Measurements from ENCODE around the gene IRF2BPL. TPM values are rescaled to one million over a fixed set of nuclear protein-coding genes. Genes with fewer than 3 reads are reported as not detected.

Gene IRF2BPL
- total RNA-seq, 1 experiment from 2014 or later, result 56.7 TPM

DNA sequence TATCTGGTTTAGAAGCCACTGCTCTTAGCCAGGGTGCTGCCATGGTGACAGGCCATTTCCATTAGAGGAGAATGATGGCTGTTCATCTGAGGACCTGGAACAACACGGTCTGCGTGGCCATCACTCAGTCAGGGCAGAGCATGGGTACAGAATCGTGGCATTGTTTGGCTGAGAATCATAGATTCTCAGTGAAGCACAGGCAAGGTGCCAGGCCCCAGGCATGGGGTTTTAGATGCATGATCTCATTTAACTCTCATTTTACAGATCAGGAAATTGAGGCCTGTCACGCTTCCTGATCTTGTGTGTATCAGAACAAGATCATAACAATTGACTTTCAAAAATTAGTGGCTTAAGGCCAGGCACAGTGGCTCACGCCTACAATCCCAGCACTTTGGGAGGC lies 26.8 kb upstream of the IRF2BPL start:
- no peak for DNase-seq (ENCODE audit: low read depth)

DNA sequence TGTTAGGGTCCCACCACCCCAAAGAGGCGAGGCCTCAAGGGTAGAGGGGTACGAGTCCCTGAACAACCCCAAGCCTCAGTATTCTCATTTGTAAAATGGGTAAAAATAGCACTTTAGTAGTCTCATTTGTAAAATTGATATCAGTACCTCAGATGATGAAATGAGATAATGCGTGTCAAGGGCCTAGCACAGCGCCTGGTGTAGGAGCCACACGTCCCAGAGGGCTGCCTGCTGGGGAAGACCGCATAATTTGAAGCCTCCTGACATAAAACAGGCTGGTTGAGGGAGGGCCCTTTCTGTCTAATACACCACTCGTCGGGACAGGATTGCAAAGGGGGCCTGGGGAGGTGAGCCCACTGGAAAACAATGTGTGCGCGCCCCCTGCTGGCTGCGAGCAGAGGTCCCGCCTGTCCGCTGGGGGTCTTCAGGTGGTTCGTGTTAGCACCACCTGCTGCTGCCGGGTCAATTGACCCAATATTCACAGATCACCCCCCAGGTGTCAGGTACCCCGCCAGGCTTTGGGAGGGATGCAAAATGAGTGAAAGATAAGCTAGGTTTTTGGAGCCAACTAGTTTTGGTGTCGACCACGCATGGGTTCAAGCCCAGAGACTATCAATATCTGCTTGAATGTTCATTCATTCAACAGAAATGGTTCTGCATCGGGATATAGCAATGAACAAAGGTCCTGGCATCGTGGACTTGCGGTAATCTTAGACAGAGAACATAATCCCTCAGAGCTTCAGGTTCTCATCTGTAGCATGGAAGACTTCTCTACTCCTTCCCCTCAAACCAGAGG lies 24.7 kb upstream of the IRF2BPL start:
- DNase-seq (ENCODE audit: low read depth), result no peak

DNA sequence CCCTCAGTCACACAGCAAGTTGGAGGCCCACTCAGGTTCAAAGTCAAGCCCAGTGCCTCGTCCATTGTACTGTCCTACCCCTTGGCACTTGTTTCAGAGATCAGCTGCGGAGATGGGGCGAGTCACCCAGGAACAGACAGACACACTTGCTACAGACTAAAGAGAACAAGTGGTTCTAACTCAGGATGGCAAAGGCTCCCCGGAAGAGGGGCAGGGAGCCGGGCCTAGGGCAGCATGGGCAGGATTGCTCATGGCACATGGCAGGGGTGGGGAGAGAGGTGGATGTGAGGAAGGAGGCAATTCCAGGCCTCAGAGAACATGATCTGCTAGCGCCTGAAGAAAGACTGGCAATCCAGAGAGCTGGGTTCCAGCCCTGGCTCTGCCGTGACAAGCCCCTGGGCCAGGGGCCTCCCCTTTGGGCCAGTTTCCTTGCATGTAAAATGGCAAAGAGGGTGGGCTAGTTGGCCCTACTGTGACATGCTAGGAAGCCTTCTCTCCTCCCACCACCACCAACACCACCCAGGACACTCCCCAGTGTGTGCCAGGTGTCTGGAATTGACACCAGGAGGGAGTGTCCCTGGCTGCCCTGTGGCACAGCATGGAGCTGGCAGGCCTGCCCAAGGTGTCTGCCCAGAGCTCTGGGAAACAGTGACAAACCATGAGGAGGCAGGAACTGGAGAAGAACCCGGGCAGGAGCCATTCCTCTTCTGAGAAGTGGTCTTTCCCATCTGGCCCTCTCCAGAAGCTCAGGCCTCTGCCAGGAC lies 24.0 kb upstream of the IRF2BPL start:
- DNase-seq (ENCODE audit: low read depth), result peak; percentile 66

DNA sequence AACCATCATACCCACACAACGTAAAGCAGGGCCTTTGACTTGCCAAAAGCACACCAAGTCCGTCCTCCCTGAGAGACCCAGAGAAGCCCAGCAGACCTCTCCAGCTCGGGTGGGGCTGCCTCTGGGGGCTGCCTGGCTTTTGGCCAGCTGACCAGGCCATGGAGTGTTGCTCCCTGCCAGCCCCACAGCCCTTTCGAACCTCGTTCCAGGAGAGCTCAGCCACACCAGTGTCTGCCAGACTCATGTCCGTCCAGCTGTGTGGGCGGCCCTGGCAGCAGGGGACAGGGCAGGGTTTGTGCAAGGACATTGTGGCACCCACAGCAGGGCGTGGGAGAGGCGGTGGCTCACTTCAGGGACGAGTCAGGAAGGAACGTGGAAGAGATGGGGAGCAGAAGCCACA lies 22.6 kb upstream of the IRF2BPL start:
- no peak for DNase-seq (ENCODE audit: low read depth)

DNA sequence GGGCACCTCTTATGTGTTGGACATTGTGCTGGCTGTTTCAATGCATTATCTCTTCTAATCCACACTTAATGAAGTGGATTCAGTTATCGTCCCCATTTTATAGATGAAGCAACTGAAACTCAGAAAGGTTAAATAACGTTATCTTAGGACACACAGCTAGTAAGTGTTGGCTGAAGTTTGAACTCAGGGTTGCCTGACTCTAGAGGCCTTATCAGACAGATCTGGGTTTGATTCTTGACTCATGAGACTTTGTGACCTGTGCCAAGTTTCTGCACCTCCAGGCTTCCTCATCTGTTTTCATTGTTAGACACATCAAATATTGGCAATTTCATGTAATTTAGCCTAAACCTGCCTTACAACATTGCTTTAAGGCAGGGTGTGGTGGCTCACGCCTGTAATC lies 18.2 kb upstream of the IRF2BPL start:
- no peak for DNase-seq (ENCODE audit: low read depth)

DNA sequence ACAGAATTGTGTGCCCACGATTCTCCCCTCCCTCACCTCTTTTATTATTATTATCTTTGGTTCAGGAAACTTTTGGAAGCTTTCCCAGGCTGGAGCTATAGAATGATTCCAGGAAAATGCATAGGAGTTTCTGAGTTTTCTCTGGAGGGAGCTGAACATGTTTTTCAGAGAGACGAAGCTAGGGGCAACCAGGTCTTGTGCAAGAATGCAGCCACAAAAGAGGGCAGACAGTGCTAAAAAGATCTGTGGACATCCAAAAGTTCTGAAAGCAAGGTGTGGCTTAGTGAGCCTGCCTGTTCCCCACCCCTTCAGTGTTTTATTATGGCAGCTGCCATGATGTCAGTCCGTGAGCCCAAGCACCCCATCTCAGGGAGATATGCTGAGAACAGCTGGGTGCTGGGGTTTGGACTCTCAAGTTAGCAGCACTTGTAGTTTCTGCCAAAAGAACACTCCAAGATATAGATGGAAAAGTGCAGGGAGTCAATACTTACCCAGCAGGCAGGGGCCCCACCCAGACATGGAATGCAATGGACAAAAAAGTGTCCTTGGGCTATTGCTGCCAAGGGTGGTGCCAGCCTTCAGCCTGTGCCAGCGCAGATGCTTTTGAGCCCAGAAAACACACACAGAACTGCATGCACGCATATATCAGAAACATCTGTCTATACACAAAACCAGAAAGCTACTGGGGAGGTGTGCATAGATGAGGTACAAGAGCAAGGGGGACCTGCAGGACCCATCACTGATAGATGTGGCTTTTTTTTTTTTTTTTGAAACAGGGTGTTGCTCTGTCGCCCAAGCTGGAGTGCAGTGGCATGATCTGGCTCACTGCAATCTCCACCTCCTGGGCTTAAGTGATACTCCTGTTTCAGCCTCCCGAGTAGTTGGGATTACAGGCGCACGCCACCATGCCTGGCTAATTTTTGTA lies 17.0 kb upstream of the IRF2BPL start:
- DNase-seq (ENCODE audit: low read depth), result peak; percentile 90

DNA sequence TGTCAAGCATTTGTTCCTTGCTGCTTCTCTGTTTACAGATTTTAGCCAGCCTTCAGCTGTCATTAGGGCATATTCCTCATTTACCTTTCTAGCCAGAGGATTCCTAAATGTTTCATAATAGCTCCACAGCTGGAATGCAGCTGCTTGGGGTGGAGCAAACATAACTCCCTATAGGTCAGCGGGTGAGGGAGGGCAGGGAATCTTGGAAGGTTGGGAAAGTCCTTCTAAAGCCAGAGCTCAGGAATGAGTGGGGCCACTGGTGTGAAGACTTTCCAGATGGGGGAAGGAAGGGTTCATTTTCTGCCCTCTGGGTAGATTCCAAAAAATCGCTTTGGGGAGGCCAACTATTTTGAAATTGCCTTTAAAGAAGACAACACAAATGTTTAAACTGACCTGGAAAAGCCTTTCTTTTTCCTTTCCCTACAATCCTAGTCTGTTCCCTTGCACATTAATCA lies 16.3 kb upstream of the IRF2BPL start:
- peak; percentile 80 for DNase-seq (ENCODE audit: low read depth)

DNA sequence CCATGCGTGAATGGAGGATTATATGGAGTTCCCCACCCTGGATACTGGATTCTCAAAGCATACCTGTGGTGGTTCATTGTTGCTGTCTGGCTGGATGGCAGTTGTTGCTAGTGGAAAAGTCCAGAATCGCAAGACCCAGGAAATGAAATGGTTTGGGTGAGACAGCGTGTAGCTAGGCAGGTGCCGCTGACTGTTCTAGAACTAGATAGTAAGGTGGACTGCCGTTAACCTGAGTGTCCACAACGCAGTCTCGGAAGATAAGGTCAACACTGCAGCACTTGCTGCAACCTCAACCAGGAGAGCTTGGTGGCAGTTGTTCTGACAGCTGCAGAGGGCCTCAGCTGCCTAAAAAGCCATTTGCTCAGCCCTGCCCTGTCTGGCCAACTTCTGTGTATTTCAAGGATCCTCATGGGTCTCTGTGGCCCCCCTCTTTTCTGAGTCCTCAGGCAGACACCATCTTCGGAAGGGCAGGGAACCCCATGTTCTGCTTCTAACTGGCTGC lies 15.5 kb upstream of the IRF2BPL start:
- peak; percentile 77 for DNase-seq (ENCODE audit: low read depth)

DNA sequence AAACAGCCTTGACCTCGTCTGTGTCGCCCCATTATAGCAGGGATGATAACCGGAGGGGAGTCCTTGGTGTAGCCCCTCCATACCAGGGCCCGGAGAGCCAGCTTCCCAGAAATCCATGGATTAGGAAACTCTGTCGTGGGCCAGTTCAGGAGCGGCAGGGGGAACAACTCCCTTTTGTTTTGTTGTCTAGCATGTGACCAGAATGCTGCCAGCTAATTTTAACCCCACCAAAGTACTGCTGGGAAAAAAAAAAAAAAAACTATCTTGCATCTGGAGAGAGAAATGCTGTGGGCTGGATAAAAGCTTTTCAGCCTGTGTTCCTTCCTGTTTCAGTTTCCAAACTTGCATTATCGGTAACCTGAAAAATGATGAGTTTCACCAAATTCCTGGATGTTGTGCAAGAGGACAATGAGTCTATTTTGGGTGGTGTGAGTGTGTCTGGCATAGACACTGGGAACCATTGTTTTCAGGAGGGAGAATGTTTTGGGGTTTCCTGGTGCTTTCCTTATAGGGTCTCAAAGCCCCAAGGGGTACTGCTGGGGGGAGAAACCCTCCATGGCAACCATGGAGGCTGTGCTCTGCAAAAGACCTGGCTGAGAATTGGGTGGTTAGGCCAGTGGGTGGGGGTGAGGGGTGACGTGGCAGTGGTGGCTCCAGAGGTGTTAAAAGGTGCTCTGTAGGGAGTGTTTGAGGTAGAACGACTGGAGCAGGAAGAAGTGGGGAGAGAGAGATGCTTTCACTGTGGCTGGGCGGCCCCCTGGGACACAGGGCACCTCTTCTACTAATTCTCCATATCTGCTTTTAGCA lies 14.9 kb upstream of the IRF2BPL start:
- DNase-seq (ENCODE audit: low read depth), result peak; percentile 92

DNA sequence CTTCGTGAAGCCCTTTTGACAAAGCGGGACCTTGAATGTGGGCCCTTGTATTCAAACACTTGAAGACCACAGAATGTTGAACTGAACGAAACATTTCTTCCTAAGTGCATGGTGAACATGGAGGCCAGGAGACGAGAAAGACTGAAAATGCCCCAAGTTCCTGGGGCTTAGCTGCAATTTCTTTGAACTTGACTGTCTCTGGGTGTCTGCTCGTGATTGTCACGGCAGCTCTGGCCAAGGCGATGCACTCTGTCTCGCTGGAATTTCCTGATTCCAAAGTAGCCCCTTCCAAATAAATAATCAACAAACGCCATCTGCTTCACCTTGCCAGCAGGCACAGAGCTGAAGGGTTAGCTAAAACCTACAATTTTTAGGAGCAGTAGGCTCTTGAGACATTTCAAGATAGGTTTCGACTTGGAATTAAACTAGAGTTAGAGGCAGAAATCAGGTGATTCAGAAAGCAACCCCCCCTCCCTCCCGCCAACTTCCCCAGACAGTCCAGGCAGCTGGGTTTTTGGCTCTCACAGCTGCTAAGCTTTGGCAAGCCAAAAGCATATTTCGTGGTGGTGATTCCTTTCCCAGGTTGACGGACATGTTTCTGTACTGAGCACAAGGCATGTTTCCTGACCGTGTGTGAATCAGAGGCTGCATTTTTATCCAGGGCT lies 13.5 kb upstream of the IRF2BPL start:
- peak; percentile 96 for DNase-seq (ENCODE audit: low read depth)

DNA sequence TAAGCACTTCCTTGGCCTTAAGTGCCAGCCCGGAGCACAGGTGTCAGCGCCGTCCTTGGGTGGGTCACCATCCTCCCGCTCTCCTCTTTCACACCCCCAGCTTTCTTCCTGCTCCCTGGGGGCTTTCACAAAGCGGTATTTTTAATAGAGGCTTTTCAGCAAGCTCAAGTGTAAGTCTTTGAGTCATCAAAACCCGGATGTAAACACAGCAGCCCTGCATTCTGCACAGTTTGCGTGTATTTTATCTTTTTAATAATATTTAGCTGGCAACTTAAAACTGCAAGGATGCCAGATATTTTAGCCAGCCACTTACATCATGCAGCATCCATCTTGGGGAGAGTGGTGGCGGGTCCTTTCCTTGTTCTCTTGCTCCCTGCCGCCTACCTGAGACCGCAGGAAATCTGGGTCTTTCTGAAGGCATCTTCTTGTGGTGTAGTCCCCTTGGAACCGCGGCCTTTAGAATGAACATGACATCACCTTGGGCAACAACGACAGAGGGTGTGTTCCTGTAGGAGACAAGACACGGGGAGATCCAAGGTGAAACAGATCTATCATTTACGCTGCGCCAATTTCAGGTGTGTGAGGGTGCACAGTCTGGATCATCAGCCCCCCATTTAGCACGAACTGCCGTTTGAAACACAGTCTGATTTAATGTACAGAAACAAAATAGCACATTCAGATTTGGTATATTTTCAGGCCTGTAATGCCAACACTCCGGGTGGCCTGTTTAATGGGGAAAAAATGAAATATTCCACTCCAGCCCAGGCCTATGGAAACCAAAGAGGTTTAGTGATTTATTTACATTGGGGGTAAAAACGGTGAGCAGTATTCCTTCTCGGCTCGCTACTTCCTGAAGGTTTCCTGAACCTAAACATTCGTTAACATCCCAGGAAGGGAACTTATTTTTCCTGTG lies 12.5 kb upstream of the IRF2BPL start:
- DNase-seq (ENCODE audit: low read depth), result no peak

DNA sequence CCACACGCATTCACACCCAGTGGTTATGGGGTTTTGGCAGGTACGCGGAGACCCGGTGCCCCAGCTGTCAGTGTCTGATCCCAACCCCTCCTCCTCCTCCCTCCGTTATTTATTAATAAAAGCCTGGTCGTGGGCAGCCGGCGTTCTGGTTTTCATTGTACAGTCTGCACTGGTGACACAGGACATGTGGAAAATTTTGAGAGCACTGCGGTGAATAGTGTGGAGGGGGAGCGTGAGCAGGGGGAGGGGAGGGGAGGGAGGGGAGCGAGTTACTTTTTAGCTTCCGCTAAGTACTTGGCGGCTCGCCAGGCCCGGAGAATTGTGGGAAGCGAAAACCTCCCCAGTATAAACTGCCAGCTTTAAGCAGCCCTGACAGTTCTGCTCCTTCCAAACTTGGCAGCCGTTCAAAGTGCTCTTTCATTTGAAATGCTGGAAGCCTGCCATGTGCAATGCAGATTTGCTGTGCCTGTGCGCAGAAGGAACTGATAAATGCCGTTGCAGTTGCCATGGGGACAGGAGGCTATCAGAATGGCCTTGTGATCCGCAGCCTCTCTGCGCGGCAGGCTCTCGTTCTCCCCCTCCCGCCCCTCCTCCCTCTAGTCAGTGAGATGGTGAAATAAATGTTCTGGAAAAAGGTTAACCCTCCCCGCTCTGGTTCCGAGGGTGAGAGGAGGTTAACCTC lies 11.7 kb upstream of the IRF2BPL start:
- DNase-seq (ENCODE audit: low read depth), result peak; percentile 99

DNA sequence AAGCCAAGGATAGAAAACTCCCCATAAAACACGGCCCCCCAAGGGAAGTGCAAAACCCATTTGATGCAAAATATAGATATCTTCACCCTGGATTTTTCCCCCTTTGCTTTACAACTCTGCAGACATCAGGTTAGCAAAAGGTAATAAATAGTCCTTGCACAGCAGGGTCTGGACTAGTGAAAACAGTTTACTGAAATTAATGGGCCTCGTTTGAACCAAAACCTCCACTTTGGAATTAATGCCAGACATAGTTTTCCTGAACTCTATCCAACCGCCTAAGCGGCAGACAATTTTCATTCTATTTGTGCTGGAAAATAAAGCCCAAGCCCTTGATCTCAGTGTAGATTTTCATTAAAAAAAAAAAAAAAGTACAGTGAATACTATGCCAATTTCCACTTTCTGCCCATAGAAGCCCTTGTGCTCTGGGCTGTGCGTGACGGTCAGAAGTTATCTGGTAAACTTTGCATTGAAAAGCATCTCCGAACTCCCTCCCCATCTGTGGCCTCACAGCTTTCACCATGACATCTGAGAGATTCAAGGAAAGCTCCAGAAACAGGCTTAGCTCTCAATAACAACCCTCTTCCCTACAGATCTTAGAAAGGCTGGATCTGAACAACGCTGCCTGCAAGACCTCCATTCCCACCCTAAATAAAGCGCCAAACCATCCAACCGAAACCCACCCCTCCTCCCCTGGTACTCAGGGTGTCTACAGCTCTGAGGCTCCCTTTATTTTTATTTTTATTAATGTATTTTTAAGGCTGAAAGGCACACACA lies 11.0 kb upstream of the IRF2BPL start:
- no peak for DNase-seq (ENCODE audit: low read depth)

DNA sequence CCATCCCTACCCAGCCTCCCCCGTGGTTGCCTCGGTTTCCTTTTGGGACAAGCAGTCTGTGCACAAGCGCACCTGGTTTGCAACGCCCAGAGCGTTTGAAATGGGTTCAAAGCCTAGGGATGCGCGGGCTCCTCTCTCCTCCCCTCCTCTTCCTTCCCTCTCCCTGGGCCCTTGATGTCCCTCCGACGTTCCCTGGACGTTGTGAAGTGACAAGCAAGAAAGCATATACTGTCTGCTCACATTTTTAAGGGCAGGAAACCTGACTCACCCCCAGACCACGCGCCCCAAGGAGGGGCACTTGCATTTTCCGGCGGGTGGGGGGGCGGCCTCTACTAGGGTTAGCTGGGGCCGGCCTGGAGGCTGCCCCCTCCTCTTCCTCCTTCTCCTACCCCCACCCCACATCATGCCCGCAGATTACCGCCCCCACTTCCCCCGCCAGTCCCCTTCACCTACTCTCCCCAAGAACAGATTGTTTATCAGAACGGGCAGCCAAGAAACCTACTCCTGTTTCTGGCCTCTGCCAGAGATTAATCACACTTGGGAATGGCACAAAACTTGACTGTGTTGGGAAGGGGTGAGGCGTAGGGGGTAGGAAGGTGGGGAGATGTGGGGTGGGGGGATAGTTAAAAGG lies 9.5 kb upstream of the IRF2BPL start:
- DNase-seq (ENCODE audit: low read depth), result no peak

DNA sequence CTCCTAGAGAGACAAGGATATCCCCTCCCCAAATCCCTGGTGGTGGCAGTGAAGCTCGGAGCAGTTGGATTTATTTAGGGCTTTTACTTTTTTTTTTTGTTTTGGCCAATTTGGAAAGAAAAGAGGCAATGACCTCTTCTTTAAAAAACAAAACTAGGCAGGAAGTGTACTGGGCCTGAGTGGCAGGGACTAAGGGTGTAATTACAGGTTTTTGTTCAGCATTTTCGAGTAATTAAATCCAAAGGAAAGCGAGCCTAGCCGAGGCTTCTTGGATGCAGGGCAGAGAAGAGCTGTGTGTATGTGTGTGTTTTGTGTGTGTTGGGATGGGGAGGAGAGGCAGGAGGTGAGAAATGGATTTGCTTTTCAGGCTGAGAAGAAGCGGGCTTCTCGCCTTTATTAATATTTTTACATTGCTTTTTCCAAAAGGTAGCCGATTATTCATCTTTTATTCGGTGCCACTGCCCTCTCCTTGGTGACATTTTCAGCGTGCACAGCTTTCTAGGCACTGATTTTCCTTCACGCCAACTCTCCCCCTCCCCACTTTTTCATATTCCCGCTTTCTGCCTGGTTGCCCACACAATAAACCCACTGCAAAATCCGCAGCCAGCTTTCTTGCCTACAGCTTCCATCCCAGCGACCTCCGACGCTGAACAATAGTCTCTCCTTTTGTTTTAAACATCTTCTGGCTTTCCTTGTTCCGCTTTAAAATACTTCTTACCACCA lies 8.9 kb upstream of the IRF2BPL start:
- DNase-seq (ENCODE audit: low read depth), result no peak

DNA sequence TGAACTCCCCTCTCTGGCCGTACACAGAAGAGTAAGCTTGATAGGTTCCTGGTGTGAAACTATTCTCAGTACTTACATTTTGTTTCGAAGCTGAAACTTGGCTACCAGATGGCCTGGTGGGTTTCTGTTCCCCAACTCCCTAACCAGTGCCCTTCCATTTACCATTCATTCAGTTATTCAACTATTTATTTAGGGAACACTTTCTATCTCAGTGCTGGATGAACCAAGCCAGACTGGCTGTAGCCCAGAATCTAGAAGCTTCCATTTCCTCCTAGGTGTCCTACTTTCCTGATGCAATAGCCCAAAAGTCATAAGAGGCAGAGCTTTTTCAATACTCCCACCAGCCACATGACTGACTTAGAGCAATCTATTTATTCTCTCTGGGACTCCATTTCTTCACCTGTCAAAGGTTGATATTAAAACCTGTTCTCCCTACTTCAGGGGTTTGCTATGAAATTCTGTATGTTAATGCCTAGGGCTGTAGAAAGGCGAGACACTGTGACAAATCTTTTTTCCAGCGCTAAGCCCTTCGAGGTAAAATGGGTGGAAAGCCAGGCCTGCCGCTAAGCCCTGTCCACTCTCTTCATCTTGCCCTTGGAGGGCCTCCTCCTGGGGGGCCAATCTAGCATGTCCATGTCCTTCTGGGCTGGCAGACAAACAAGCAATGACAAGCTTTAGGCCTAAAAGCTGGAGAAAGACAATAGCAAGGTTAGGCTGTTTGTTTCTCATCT lies 8.1 kb upstream of the IRF2BPL start:
- no peak for DNase-seq (ENCODE audit: low read depth)

All from LHCN-M2 (cell line).